ENCODE data around the gene ATP5F1A.
"Not testable (repeated sequence)": the region's sequence is repeated elsewhere in the genome, so short reads cannot be mapped to it uniquely, and the experiment has no call there.

Gene ATP5F1A

GRCh38 chr18:46047369-46047768, 50.7 kb downstream of the ATP5F1A start:
- DNase-seq (ENCODE audit: low spot score), result not testable (repeated sequence)

DNA sequence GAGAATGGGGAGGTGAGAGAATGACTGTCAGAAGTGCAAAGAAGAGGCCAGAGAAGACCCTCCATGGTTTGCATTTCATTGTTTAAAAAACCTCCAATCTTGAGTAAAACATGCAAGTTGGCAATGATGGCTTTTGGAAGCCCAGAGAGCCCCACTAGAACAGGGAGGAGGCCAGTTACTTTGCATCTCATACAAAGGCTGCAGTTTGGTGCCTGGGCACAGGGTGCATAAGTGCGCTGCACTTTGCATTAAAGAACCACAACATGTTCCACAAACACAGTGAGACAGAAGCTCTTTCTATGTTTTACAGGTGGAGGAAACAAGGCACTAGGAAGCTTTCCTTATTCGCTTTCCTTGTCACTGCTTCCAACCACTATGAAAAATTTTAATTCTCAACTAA, 51.4 kb downstream of the ATP5F1A start:
- no peak for DNase-seq (ENCODE audit: low spot score)

DNA sequence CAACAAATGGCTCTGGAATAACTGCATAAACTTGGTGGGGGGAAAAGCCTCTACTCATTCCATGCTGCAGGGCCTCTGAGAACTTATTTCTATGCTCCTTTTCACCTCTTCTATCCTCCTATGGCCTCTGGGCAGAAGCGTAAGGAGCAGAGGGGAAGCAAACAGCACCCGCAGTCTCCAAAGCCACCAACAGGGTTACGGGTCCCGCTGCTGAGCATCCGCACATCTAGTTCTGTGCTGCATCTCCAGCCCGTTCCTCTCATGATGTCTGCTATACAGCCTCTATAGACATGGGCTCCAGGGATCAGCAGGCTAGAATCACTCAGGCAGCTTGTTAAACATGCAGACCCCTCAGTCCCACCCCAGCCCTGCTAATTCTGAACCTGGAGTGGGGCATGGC, 52.0 kb downstream of the ATP5F1A start:
- DNase-seq (ENCODE audit: low spot score), result no peak

DNA sequence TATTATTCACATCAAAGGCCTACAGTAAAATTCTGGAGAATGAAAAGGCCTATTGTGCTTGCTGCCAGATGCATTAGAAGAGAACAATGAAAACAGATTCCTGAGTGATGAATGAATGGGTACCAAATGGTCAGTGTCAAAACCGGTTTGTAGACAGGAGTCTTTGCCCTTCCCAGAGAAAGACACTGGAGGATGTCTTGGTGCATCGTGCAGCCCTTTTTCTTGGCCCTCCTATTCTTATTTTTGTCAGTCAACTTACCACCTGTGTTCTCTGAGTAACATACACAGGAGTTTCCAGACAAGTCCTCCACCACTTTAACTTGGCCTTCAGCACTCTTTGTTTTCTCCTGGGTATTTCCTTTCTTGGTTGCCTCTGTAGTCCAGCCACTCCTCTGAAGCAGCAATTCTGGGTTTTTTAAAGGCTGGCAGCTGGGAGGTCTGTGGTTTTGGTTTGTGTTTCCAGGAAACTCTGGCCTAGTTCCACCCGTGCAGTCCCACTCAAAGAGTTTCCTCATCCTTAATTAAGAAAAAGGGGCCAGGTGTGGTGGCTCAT, 55.4 kb downstream of the ATP5F1A start:
- no peak for DNase-seq (ENCODE audit: low spot score)

DNA sequence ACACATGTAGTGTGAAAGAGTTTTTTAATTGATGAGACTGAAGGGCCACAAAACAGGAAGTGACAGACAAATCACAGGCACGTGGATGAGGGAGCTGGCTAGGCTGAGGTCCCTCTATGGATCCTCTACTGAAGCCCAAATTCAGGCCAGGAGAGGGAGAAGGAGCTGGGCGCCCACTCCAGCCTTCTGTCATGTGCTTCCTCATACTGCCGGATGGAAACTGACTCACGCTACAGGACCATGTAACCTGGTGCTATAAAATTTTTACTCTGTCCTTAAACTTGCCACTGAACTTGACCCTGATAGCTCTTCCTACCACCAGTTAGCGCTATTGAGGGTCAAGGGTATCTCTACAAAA, 57.4 kb downstream of the ATP5F1A start:
- no peak for DNase-seq (ENCODE audit: low spot score)

GRCh38 chr18:46040033-46040746, 57.9 kb downstream of the ATP5F1A start:
- DNase-seq (ENCODE audit: low spot score), result no peak

DNA sequence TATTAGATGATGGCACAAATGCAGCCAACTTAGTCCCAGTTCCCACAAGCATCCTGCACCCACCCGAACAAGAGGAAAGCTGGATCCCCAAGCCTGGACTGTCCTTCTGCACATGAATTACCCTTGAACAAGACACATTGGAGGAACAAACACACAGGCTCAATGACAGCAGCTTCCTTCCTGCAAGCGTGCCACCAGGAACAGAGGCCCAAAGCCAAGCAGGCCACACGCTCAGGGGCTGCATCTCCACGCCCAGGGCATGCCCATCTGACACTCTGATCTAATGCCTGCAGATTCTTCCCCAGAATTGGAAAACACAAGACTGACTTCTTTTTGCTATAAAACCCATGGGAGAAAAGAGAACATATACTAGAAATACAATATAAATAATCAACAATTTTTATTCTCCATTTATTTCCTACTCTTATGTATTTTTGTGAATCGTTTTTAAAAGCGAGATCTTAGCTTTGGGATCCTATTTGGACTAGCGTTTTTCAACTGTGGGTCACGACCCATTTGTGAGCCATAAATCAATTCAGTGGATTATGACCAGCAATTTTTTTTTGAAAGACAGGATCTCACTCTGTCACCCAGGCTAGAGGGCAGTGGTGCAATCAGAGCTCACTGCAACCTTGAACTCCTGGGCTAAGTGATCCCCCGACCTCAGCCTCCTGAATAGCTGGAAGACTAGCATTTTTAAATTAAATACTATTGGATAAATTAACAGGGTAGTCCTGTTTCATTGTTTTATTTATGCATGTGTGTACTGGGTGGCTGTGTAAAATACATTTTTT, 60.4 kb downstream of the ATP5F1A start:
- DNase-seq (ENCODE audit: low spot score), result no peak

GRCh38 chr18:46035696-46036680, 62.1 kb downstream of the ATP5F1A start:
- DNase-seq (ENCODE audit: low spot score), result no peak

DNA sequence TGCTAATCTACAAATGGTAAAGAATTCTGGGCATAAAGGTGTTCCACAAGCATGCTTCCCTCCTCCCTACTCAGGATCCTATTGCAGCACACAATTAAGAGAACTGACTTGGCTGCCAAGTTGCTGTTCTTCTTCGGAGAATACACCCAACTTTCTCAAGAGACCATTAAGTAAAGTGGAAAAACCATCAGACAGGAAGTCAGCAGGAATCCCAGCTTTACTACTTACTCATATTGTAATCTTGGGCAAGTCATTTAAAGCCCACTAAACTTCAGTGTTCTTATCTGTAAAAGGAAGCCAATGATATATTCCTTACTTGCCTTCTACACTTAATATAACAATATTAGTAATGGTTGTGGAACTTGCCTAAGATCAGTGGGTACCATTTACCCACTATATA, 63.9 kb downstream of the ATP5F1A start:
- DNase-seq (ENCODE audit: low spot score), result no peak

GRCh38 chr18:46031741-46032140, 66.4 kb downstream of the ATP5F1A start:
- DNase-seq (ENCODE audit: low spot score), result no peak
